Left renal pelvis (tissue), 4 donors: ENCODE results near the gene STMN1. TPM values are rescaled to one million over a fixed set of nuclear protein-coding genes. Genes with fewer than 3 reads are reported as not detected.

Experiments
- DNase-seq, 4 donors: peaks; one replicate each; pipeline ENCODE4 v3.0.0-alpha.2; 2013; ENCODE audit warnings: low read depth in 4 of 4, low spot score in 3 of 4
- polyA plus RNA-seq, 4 donors: library from polyadenylated mRNA; unstranded; fragments of 120-200 nt; gene quantifications; one replicate each; pipeline ENCODE4 v1.2.1, GENCODE V29; 2013; ENCODE audit not compliant: insufficient read length in 4 of 4

The STMN1 gene
- polyA plus RNA-seq, 4 donors = 1,009 to 1,484 (median 1,179) TPM

DNA sequence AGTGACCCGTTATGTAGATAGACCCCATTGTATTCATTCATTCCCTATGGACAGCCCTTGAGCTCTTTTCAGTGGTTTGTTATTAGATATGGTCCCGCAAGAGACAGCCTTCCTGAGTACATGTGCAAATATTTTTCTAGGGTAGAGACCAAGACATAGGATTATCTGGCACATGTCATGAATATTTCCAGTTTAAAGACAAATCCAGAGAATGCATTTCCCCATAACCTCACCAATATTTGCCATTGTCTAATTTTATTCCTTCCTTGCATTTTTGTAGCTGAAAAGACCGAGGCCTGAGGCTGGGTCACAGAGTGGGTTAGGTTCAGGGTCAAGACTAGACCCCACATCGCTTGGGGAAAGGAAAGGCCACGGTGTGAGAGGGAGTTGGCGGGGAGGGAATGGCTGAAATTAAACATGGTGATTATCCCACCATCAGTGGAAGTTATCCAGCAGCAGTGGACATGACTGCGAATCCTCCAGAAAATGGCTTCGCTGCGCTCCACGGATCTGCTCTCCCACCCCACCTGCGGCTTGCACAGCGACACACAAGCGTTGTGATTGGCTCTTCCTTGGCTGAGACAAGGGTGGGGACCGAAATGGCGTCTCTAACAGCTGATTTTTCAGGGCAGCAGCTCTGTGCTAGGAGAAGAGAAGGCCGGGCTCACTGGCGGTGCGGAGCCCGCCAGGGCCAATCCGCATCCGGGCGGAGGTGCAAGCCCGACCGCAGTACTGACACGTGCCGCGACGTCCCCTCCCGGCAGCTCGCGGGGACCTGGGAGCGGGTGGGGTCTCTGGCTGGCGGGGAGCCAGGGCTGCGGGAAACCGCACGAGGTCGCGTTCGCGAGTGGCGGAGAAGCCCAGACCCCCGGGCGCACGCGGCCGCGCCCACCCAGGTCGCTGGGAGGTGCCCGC lies 16.1 kb upstream of the STMN1 start:
- peak in 3 of 4 donors; percentile 53 to 57 (median 54) for DNase-seq

GRCh38 chr1:25918615-25919014 lies 12.4 kb upstream of the STMN1 start:
- no peak for DNase-seq

GRCh38 chr1:25917996-25918395 lies 11.8 kb upstream of the STMN1 start:
- DNase-seq = no peak

DNA sequence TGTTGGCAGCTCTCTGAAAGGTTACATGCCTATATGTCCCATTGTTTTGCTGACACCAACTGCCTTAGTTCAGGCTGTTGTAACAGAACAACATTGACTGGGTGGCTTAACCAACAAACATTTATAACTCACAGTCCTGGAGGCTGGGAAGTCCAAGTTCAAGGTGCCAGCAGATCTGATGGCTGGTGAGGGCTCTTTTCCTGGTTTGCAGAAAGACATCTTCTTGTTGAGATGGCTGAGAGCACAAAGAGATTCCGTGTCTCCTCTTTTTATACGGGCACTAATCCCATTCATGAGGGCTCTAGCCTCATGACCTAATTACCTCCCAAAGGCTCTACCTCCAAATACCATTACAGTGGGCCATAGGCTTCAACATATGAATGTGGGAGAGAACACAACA lies 10.2 kb upstream of the STMN1 start:
- DNase-seq = no peak

GRCh38 chr1:25914074-25914995 lies 8.1 kb upstream of the STMN1 start:
- no peak for DNase-seq

- DNase-seq = no peak
These were observed 7.0 kb upstream of the STMN1 start for GRCh38 chr1:25913206-25913605.

DNA sequence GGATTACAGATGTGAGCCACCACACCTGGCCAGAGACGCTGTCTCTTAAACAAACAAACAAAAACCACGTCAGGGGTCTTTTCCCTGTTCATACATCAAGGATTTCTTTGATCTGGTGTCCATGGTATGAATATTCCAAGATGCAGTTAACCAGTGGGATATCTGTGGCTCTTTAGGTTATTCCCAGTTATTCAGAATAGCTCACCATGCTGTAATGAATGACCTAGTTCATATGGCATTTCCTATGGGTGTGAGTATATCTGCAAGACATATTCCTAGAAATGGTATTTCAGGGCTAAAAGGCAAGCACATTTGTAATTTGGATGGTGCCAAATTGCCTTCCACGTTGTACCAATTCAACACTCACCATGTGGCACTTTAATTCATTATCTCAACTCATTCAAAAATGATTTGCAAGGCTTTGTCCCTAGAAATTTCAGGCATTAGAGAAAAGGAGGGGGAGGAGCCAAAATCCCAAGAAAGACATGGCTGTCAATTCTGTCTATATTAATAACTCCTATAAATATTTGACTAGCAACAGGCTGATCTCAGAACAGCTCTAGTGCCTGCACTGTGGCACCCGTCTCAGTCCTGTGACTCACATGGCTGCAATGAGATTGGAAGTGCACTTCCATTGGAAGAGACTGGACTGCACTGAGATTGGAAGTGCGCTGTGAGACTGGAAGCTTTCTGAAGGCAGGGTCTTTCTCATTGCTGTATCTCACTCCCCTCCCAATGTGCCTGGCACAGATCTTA lies 6.0 kb upstream of the STMN1 start:
- no peak for DNase-seq

DNA sequence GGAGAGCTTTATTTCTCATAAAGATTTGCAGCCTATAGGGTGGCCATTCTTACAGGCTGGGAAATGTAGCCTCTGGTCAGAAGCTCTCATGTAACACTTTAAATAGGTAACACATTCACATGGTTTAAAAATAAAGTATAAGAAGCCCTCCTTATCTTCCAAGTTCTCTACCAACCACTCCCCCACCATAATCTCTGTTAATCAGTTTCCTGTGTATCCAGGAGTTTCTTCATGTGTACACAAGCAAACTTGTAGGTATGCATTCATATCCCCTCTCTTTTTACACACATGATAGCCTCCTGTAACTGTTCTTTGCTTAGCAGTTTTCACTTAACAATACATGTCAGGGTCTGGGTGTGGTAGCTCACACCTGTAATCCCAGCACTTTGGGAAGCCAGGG lies 4.9 kb upstream of the STMN1 start:
- DNase-seq = no peak

- DNase-seq = no peak
These were observed 2.8 kb upstream of the STMN1 start for GRCh38 chr1:25909040-25909439.

- no peak for DNase-seq
These were observed 1.9 kb upstream of the STMN1 start for GRCh38 chr1:25908161-25908560.

DNA sequence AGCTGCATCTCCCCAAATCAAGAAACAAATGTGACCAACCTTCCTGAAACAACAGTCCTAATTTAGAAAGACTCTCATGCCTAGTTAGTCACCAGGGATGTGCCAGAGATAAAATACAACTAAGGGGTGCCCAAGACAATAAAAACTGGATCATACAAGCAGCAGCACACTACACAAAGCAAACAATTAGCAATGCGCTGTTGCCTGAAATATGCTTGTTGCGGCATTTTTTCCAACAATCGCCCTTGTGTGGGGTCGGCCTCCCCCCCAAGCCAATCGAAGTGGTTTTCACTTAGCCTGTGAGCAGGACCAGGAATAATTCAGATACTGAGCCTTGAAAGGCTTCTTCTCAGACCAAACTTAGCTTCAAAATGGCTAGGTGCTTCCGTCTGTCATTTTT lies 1.4 kb upstream of the STMN1 start:
- DNase-seq = no peak

DNA sequence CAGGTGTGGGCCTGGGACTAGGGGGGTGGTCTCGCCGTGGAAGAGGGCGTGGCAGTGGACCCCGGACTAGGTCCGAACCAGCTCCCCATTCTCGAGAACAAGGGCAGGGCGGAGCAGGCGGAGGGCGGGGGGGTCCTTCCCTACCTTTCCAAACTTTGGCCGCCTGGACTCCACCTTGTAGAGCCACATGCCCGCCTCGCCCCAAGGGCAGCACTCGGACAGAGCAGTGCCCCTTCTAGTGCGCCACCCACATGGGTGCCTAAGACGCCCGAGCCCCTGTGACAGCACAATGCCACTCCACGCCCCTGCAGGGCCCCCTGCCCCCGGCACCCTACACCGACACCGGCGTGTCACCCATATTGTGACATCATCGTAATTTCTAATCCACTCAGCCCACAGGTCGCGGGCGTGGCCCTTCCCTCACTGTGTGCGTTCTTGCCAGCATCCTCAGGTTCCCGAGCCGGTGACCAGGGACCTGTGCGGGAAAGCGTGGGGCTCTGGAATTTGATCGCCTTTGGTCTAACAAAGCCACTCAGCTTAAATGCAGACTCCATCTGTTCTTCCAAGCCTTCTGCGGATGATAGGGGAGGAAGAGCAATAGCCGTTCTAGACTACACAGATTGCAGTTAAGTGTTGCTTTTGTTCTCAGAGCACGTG lies 553 bp upstream of the STMN1 start:
- DNase-seq = no peak

DNA sequence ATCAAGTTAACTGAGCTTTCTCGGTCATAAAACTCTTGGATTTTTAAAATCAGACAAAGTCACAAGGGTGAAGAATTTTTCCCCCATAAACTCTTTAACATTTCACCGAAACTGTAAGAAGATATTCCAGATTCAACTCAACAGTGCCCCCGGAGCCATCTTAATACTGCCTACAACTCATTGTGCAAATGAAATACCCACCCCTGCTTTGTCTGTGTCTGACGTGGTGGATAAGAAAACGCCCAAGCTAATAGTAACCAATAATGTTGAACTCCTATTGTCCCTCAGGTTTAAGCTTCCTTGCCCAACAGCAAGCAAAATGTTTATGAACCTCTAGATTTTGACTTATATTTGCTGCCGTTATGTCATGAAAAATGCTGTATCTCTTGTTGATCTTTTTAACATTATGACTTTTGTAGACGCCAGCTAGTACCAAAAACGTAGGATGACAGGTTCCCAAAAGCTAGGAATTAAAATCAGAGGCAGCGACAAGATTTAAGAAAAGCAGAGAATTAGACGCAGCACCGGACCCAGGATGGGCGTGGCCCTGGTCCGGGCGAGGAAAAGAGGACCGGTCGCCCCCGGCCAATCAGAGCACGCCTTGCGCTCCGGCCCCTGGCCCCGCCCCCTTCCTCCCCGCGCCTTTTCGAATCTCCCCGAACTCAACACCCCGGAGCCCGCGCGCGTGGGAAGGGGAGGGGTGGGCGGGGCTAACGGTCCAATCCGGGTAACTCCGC lies 1.1 kb downstream of the STMN1 start:
- DNase-seq = peak; percentile 78 to 87 (median 86)

- DNase-seq = no peak
These were observed 2.2 kb downstream of the STMN1 start for GRCh38 chr1:25903986-25904385.

DNA sequence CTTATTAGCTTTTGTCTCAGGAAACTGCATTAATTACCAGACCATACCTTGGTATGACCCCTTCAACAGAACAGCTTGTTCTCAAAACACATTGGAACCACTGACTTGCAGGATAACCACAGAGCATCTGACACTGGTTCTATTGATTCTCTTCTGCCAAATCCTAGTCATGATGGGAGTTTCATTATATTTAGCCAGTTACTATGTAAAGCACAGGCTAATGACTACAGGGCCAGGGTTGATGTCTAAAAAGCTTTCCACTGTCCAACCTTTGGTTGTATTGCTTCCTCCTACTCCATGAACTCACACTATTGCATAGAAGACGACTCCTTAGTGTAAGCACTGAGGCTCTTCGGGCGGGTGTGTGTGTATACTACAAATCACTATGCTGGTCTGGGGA lies 3.8 kb downstream of the STMN1 start:
- no peak for DNase-seq

DNA sequence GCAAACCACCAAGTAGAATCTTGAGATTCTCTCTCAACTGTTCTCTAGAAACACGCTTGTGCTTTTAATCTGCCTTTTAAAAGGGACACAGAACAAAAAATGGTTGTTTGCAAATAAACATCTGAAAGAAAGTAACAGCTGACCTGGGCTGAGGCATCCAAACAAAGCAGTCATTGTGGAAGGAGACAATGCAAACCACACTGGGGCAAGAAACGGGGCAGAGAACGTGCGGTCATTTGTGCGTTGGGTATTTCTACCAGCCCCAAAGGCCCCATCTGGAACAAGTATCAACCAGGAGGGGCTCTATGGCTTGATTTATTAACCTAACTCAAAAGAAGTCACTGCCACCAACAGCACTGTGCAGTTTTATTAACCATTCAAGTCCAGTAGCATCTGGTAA lies 6.0 kb downstream of the STMN1 start:
- no peak for DNase-seq

- DNase-seq = no peak
These were observed 6.4 kb downstream of the STMN1 start for GRCh38 chr1:25899792-25900191.

DNA sequence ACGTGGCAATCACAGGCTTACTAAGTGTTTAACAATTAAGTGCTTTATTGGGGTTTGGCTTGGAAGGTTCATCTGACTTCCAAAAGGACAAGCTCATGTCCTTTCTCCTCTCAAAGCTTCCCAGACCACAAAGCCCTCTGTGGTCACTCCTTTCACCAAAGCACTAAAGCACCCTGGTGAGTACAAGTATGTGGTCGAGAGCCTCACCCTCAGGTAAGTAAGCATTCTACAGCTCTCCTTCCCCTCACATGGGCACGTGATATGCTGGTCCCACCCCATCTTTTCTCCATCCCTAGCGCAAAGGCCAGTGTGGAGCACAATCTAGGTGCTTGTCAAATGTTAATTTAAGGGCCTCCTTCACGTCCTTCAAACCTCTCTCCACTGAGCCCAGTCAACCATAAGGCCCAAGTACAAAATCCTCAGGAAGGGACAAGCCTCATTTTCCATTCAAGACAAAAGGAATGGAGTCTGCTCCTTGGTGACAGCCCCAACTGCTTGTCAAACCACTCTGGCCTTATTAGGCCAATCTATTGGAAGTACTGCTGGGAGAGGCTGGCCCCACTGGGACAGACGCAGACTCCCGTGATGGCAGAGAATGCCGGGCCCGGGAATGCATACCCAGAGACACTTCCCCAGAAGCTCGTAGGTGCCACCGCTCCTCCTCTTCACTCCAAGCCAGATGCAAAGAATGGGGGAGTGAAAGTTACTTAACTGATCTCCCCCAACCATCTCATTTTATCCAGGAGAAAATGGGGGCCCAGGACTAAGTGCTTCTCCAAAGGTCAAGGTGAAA lies 7.8 kb downstream of the STMN1 start:
- DNase-seq = no peak

DNA sequence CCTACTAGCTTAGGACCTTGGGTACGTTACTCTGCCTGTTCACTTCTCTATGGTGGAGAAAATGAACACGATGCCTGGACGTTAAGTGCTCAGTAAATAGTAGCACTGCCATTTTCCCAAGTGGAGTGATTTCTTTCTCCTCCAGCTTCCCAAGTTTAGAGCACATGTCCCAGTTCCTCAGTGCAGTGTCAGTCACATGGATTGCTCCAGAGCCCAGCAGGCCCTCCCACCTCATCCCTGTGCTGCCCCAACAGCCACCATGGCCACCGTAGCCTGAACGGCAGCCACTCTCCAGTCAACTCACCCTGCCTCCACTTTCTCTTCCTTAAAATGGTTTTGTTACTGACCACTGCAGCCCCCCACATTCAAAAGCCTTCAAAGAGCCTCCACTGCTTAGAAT lies 8.5 kb downstream of the STMN1 start:
- no peak for DNase-seq
